KG1 (cell line): ENCODE results near the gene CXorf38.
"Not testable (repeated sequence)": the region's sequence is repeated elsewhere in the genome, so short reads cannot be mapped to it uniquely, and the experiment has no call there.

Experiments used
- DNase-seq: peaks from one replicate; lab custom pipeline; 2025; lab: John Stamatoyannopoulos, UW

CXorf38 gene

GRCh38 chrX:40625294-40625693 is 22.1 kb downstream of the CXorf38 start:
- DNase-seq = no peak

GRCh38 chrX:40623665-40624064 is 23.7 kb downstream of the CXorf38 start:
- no peak for DNase-seq

- DNase-seq = no peak
Observed at GRCh38 chrX:40623139-40623536, 24.2 kb downstream of the CXorf38 start, which contains the start of gene MPC1L. Gene MPC1L (plus strand): TSS chrX:40623428. CDS start chrX:40623566, 138 bp downstream.

- no peak for DNase-seq
Observed at GRCh38 chrX:40622479-40623138, 24.8 kb downstream of the CXorf38 start.

- no peak for DNase-seq
Observed at GRCh38 chrX:40617566-40617965, 29.8 kb downstream of the CXorf38 start.

GRCh38 chrX:40615976-40616375 is 31.4 kb downstream of the CXorf38 start:
- no peak for DNase-seq

GRCh38 chrX:40612511-40612910 is 34.9 kb downstream of the CXorf38 start:
- no peak for DNase-seq

- no peak for DNase-seq
Observed at GRCh38 chrX:40607381-40607780, 40.0 kb downstream of the CXorf38 start.

GRCh38 chrX:40603446-40603845 is 43.9 kb downstream of the CXorf38 start:
- DNase-seq = no peak

GRCh38 chrX:40589616-40590321 is 57.6 kb downstream of the CXorf38 start:
- DNase-seq = not testable (repeated sequence)

- not testable (repeated sequence) for DNase-seq
Observed at GRCh38 chrX:40587623-40588022, 59.7 kb downstream of the CXorf38 start.

- DNase-seq = no peak
Observed at GRCh38 chrX:40582811-40583210, 64.5 kb downstream of the CXorf38 start.

- not testable (repeated sequence) for DNase-seq
Observed at GRCh38 chrX:40582178-40582577, 65.2 kb downstream of the CXorf38 start.

GRCh38 chrX:40581336-40581920 is 65.9 kb downstream of the CXorf38 start:
- no peak for DNase-seq

GRCh38 chrX:40580537-40581335 is 66.6 kb downstream of the CXorf38 start, which contains the start of gene ATP6AP2:
Gene ATP6AP2 (plus strand): TSS chrX:40580970. CDS start chrX:40581066, 96 bp downstream.
- peak; percentile 71 for DNase-seq

GRCh38 chrX:40579900-40580536 is 67.3 kb downstream of the CXorf38 start:
- DNase-seq = no peak

- no peak for DNase-seq
Observed at GRCh38 chrX:40579141-40579540, 68.2 kb downstream of the CXorf38 start.

- no peak for DNase-seq
Observed at GRCh38 chrX:40578039-40578695, 69.2 kb downstream of the CXorf38 start.
